Left renal cortex interstitium (tissue), 4 donors: ENCODE measurements around the gene SLC4A5. TPM values are rescaled to one million over a fixed set of nuclear protein-coding genes. Genes with fewer than 3 reads are reported as not detected.
"Not testable (repeated sequence)": the region's sequence is repeated elsewhere in the genome, so short reads cannot be mapped to it uniquely, and the experiment has no call there.

Source experiments
- DNase-seq, 4 donors: peaks; one replicate each; pipeline ENCODE4 v3.0.0-alpha.2; 2013; ENCODE audit warnings: low read depth in 4 of 4, low spot score in 2 of 4, missing footprints in 1 of 4
- polyA plus RNA-seq, 4 donors: library from polyadenylated mRNA; unstranded; fragments of 120-200 nt; gene quantifications; one replicate each; pipeline ENCODE4 v1.2.1, GENCODE V29; 2013; ENCODE audit not compliant: insufficient read length in 4 of 4

Gene SLC4A5
- polyA plus RNA-seq, 4 donors: 1.8 to 4.6 (median 3.1) TPM

- DNase-seq: no peak
These were observed 130.4 kb downstream of the SLC4A5 start for GRCh38 chr2:74212702-74213410.

DNA sequence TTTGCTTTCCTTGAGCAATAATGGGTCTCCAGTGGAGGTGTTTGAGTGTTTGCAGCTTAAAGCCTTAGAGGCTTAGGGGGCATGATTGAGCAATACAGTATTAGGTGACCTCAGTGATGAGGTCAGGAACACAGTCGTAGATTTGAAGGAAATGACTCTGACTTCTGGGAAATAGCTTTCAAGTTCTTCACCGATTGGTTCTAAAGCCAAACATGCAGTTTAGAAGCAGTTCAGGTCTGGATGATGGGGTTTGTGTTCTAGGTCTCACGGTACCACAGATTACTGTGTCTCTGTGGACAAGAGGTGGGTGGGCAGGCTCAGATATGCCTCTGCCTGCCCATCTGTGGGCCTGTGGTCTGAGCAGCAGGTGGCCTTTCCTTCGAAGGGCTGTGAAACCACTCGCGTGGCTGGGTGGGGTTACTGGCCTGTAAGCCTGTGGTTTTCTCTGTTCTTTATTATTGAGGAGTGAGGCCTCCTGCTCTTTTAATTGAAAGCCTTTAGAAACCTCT, 137.0 kb downstream of the SLC4A5 start:
- DNase-seq: no peak

DNA sequence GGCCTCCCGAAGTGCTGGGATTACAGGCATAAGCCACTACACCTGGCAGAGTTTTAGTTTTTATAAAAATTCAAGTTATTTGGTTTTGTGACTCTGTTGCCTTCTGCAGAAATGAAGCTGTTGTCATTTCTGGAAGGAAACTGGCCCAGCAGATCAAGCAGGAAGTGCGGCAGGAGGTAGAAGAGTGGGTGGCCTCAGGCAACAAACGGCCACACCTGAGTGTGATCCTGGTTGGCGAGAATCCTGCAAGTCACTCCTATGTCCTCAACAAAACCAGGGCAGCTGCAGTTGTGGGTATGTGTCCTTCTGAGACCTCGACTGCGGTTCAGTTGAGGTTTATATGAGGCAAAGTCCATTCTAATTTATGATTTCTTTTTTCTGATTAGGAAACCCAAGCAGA, 137.6 kb downstream of the SLC4A5 start:
- no peak for DNase-seq

- DNase-seq: no peak
These were observed 138.1 kb downstream of the SLC4A5 start for GRCh38 chr2:74205113-74205512.

GRCh38 chr2:74204436-74204835, 138.8 kb downstream of the SLC4A5 start:
- DNase-seq: no peak

- no peak for DNase-seq
These were observed 141.6 kb downstream of the SLC4A5 start for GRCh38 chr2:74201596-74201995.

- DNase-seq: no peak
These were observed 142.0 kb downstream of the SLC4A5 start for GRCh38 chr2:74201196-74201595.

DNA sequence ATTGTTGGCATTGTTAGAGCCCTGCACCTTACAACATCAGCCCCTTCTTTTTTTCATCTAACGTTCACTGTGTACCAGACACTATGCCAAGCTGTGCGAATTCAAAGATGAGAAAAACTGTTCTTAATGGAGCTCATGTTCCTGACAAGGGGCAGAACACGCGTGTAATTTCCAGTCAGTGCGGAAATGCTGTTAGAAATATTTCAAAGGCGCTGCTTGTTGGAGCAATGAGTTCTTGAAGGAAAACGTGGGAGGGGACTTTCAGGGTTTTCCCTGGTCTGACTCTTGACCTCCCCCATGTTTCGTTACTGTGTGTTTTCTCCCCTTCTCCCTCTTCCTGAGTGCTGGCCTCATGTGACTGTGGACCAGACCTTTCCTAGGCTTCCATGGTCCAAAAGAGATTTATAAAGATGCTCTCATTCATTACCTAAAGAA, 143.3 kb downstream of the SLC4A5 start:
- DNase-seq: no peak

DNA sequence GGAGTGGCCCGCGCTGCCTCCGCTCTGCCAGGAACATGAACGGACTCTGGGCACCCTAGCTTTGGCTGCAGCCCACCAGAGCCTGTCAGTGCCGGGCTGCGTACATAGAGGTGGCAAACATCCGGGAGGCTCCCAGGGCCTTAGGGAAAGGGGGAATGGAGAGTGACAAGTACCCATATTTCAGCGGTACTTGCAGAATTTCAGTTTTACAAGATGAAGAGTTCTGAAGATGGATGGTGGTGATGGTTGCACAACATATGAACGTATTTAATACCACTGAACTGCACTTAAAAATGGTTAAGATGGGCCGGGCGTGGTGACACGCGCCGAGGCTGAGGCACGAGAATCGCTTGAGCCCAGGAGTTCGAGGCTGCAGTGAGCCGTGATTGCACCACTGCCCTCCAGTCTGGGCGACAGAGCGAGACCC, 143.9 kb downstream of the SLC4A5 start:
- no peak for DNase-seq

DNA sequence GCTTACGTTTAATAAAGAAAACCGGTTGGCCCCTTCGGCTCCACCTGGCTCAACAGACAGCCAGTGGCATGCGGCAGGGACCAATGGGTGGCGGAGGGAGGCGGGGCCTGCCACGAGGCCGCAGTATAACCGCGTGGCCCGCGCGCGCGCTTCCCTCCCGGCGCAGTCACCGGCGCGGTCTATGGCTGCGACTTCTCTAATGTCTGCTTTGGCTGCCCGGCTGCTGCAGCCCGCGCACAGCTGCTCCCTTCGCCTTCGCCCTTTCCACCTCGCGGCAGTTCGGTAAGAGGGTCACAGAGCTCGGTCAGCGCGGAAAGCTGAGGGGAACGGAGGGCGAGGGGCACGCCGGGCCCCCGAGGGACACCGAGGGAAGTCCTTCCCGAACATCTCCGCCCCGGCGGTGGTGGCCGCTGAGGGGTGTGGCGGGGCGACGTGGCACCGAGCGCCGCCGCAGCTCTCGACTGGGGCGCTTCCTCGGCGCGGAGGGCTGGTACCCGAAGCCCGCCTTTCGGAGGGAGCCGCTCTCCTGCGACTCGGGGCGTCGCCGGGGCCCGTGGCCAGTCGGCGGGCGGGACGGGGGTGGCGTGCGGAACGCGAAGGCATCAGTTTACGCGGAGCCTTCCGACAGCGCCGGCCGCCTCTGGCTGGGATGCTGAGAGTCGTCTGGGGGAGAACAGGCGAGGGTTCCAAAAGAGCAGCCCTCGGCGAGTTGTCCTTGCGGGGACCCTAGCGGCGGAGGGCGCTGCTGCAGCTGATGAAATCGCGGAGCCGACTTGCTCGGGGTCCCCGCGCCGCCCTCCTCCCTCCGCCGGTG, 144.5 kb downstream of the SLC4A5 start, which contains the start of gene MTHFD2:
Gene MTHFD2, plus strand, starts transcription at position 155 of the 814 bp plus-strand sequence. Its CDS starts 27 bp downstream, at position 182.
- peak; percentile 59 to 82 (median 71) for DNase-seq

- DNase-seq: no peak
These were observed 145.2 kb downstream of the SLC4A5 start for GRCh38 chr2:74198023-74198460.

GRCh38 chr2:74197049-74197448, 146.2 kb downstream of the SLC4A5 start:
- no peak for DNase-seq

GRCh38 chr2:74194799-74195198, 148.4 kb downstream of the SLC4A5 start:
- DNase-seq: no peak

DNA sequence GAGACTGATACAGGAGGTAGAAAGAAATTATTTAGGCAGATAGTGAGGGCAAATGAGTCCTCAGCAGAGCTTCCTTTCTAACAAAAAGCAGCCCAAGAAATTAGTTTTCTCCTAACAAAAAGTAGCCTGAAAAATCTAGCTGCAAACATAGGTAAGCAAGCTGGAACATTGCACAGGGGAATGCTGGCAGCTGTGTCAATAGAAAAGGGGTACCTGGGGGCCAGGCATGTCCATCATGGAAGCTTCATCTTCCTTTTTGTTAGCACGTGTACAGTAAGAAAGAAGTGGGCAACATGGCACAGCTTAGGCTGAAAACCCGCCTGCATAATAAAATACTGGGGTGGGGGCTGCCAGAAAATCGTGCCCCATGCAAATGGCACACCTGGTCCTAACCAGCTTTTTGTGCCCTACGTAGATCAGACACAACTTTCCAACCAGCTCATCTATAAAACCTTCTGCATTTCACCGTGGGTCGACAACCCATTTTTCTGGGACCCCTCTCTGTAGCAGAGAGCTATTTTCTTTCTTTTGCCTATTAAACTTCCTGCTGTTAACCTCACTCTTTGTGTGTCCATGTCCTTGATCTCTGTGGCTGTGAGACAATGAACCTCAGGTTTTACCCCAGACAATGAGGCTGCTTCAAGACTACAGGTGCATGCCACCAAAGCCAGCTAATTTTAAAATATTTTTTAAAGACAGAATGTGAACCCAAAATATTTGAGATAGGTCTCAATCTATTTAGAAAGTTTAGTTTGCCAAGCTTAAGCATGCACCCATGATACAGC, 151.4 kb downstream of the SLC4A5 start:
- DNase-seq: no peak

DNA sequence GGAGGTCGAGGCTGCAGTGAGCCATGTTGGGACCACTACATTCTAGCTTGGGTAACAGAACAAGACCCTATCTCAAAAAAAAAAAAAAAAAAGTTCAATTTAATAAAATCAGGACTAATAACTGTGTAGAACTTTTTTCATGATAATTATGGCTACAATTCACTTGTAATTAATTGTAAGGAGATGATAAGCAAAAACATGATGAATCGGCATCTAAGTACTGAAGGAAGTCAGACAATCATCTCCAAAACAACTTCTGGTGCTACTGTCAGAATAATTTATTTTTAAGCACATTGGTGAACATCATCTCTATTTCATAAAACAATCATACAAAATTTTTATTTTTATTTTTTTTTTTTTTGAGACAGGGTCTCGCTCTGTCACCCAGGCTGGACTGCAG, 154.5 kb downstream of the SLC4A5 start:
- no peak for DNase-seq

GRCh38 chr2:74188018-74188601, 155.1 kb downstream of the SLC4A5 start:
- no peak for DNase-seq

GRCh38 chr2:74186706-74187105, 156.5 kb downstream of the SLC4A5 start:
- not testable (repeated sequence) for DNase-seq

DNA sequence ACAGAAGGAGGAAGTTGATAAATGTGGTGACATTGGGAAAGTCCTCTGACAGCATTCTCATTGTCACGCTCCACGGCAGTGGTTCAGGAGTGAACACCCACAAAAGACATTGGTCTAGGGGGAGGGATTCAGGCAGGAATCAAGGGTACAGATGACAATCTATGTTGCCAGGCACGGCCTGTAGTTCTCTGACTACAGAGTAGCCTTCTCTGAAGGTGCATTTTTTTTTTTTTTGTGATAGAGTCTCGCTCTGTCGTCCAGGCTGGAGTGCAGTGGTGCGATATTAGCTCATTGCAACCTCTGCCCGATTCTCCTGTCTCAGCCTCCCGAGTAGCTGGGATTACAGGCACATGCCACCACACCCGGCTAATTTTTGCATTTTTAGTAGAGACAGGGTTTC, 157.2 kb downstream of the SLC4A5 start:
- no peak for DNase-seq

DNA sequence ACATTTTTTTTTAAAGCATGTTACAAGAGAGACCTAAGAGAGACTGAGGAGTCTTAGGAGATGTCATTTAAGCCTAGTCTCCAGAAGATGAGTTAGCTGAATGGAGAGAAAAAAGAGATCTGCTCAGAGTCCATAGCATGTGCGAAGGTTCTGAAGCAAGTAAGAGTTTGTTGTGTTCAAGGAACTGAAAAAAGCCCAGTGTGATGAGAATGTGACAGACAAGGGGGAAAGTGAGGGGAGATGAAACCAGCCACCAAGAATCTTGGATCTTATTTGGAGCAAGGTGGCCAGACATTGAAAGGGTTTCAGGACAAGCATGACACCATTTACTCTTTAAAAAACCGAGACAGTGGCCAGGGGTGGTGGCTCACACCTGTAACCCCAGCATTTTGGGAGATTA, 159.3 kb downstream of the SLC4A5 start:
- no peak for DNase-seq

GRCh38 chr2:74181739-74182138, 161.5 kb downstream of the SLC4A5 start:
- DNase-seq: no peak
